HL-60 (cell line): ENCODE results near the gene TP73.

Source experiments
- CTCF ChIP-seq: IDR thresholded peaks from one replicate; pipeline ENCODE4 v1.5.1; 2011; ENCODE audit warnings: low read length, control low read depth, inconsistent platforms; ENCODE audit not compliant: insufficient read depth
- GABPA ChIP-seq: IDR thresholded peaks from 2 replicates; pipeline ENCODE4 v1.6.1; 2012; ENCODE audit warnings: low read depth
- POLR2AphosphoS5 ChIP-seq: IDR thresholded peaks from 2 replicates; pipeline ENCODE4 v1.6.1; 2012; ENCODE audit warnings: low read depth
- REST ChIP-seq: IDR thresholded peaks from 2 replicates; pipeline ENCODE4 v1.6.1; 2012; ENCODE audit warnings: low read depth; ENCODE audit not compliant: insufficient replicate concordance
- SPI1 ChIP-seq: IDR thresholded peaks from 2 replicates; pipeline ENCODE4 v1.6.1; 2012; ENCODE audit warnings: low read depth, mild to moderate bottlenecking, borderline replicate concordance

GRCh38 chr1:3762151-3762872 is 110.0 kb downstream of the TP73 start:
- TF ChIP-seq CTCF (no peak), POLR2AphosphoS5 (no peak), REST (no peak), GABPA (no peak), SPI1 (no peak)
